ENCODE measurements around the gene WNK1.

- TF ChIP-seq EZH2phosphoT487 (IDR thresholded peaks at IDR 0.05; ENCODE audit: borderline replicate concordance, low read depth, low read length) (no peak), CTCF (conservative IDR thresholded peaks at IDR 0.05; ENCODE audit: low read length) (no peak)
Measured at GRCh38 chr12:894226-894625, 141.8 kb downstream of the WNK1 start.
